Fibroblast of skin of right biceps (primary cell): ENCODE results near the gene AIMP1.

Experiments
- DNase-seq: peaks from one replicate; pipeline ENCODE4 v3.0.0-alpha.2; 2013

The AIMP1 gene

GRCh38 chr4:106315968-106316772 lies at the start of gene AIMP1, which contains the start of gene TBCK:
AIMP1 (plus strand) TSS chr4:106316550; CDS start chr4:106325010, 8,460 bp downstream.
TBCK (minus strand) TSS chr4:106316209; CDS start chr4:106308960, 7,249 bp downstream.
- peak; percentile 93 for DNase-seq

- peak; percentile 53 for DNase-seq
Measured at GRCh38 chr4:106268786-106269185, 47.6 kb upstream of the AIMP1 start.

- peak; percentile 46 for DNase-seq
Measured at GRCh38 chr4:106269711-106270110, 46.6 kb upstream of the AIMP1 start.

- peak; percentile 17 for DNase-seq
Measured at GRCh38 chr4:106270736-106271135, 45.6 kb upstream of the AIMP1 start.

GRCh38 chr4:106273831-106274230 lies 42.5 kb upstream of the AIMP1 start:
- DNase-seq = peak; percentile 58

GRCh38 chr4:106277140-106277675 lies 39.1 kb upstream of the AIMP1 start:
- no peak for DNase-seq

- DNase-seq = no peak
Measured at GRCh38 chr4:106284227-106284626, 32.1 kb upstream of the AIMP1 start.

- no peak for DNase-seq
Measured at GRCh38 chr4:106286611-106287010, 29.7 kb upstream of the AIMP1 start.

- peak; percentile 90 for DNase-seq
Measured at GRCh38 chr4:106287353-106287969, 28.9 kb upstream of the AIMP1 start.

- DNase-seq = no peak
Measured at GRCh38 chr4:106289737-106290136, 26.6 kb upstream of the AIMP1 start.

- no peak for DNase-seq
Measured at GRCh38 chr4:106291678-106292077, 24.7 kb upstream of the AIMP1 start.

GRCh38 chr4:106294062-106294461 lies 22.3 kb upstream of the AIMP1 start:
- no peak for DNase-seq

GRCh38 chr4:106297245-106298035 lies 18.9 kb upstream of the AIMP1 start:
- no peak for DNase-seq

- no peak for DNase-seq
Measured at GRCh38 chr4:106299977-106300376, 16.4 kb upstream of the AIMP1 start.

- peak; percentile 50 for DNase-seq
Measured at GRCh38 chr4:106301393-106302061, 14.8 kb upstream of the AIMP1 start.

- no peak for DNase-seq
Measured at GRCh38 chr4:106302062-106302438, 14.3 kb upstream of the AIMP1 start.

- no peak for DNase-seq
Measured at GRCh38 chr4:106303548-106304281, 12.6 kb upstream of the AIMP1 start.

- DNase-seq = peak; percentile 8
Measured at GRCh38 chr4:106304632-106305031, 11.7 kb upstream of the AIMP1 start.

GRCh38 chr4:106305435-106306055 lies 10.8 kb upstream of the AIMP1 start:
- no peak for DNase-seq

- no peak for DNase-seq
Measured at GRCh38 chr4:106306561-106306960, 9.8 kb upstream of the AIMP1 start.

- peak; percentile 83 for DNase-seq
Measured at GRCh38 chr4:106312377-106312776, 4.0 kb upstream of the AIMP1 start.
